ENCODE measurements around the gene TRIML2. TPM values are rescaled to one million over a fixed set of nuclear protein-coding genes. Genes with fewer than 3 reads are reported as not detected.

TRIML2 gene, protein sequence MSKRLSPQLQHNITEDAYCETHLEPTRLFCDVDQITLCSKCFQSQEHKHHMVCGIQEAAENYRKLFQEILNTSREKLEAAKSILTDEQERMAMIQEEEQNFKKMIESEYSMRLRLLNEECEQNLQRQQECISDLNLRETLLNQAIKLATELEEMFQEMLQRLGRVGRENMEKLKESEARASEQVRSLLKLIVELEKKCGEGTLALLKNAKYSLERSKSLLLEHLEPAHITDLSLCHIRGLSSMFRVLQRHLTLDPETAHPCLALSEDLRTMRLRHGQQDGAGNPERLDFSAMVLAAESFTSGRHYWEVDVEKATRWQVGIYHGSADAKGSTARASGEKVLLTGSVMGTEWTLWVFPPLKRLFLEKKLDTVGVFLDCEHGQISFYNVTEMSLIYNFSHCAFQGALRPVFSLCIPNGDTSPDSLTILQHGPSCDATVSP
- total RNA-seq, result not detected in 2 replicates

DNA sequence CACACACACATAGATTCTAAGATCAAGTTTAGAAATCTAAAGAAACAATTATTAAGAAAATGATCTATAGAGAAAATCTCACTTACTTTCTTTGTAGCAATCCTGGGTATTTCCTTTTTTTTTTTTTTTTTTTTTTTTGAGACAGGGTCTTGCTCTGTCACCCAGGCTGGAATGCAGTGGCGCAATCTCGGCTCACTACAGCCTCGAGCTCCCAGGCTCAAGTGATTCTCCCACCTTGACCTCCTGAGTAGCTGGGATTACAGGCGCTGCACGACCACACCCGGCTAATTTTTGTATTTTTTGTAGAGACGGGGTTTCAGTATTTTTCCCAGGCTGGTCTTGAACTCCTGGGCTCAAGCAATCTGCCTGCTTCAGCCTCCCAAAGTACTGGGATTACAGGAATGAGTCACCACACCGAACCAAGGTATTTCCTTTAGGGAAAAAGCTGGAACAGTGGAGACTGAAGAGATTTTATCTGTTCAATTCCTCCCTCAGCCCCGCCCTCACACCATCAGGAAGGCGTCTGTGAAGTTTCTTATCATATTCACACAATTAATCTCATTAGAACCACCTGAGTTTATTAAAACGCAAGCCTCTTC, at the start of gene TRIML2:
Gene TRIML2 (minus strand): TSS at position 447 of the 599 bp plus-strand sequence. CDS start 4,235 bp downstream, outside the sequence.
- TF ChIP-seq, protein P1, sequence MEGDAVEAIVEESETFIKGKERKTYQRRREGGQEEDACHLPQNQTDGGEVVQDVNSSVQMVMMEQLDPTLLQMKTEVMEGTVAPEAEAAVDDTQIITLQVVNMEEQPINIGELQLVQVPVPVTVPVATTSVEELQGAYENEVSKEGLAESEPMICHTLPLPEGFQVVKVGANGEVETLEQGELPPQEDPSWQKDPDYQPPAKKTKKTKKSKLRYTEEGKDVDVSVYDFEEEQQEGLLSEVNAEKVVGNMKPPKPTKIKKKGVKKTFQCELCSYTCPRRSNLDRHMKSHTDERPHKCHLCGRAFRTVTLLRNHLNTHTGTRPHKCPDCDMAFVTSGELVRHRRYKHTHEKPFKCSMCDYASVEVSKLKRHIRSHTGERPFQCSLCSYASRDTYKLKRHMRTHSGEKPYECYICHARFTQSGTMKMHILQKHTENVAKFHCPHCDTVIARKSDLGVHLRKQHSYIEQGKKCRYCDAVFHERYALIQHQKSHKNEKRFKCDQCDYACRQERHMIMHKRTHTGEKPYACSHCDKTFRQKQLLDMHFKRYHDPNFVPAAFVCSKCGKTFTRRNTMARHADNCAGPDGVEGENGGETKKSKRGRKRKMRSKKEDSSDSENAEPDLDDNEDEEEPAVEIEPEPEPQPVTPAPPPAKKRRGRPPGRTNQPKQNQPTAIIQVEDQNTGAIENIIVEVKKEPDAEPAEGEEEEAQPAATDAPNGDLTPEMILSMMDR (conservative IDR thresholded peaks at IDR 0.05; ENCODE audit: low read depth, low read length), result no peak
- DNase-seq (ENCODE audit: low read depth), result no peak
- H3K4me3 ChIP-seq (ENCODE audit: low read depth, low read length), result no peak within 1 kb of the TSS

GRCh38 chr4:188158336-188158735, 48.9 kb upstream of the TRIML2 start:
- no peak for DNase-seq (ENCODE audit: low read depth)
- TF ChIP-seq, protein P1 (conservative IDR thresholded peaks at IDR 0.05; ENCODE audit: low read depth, low read length), result no peak

DNA sequence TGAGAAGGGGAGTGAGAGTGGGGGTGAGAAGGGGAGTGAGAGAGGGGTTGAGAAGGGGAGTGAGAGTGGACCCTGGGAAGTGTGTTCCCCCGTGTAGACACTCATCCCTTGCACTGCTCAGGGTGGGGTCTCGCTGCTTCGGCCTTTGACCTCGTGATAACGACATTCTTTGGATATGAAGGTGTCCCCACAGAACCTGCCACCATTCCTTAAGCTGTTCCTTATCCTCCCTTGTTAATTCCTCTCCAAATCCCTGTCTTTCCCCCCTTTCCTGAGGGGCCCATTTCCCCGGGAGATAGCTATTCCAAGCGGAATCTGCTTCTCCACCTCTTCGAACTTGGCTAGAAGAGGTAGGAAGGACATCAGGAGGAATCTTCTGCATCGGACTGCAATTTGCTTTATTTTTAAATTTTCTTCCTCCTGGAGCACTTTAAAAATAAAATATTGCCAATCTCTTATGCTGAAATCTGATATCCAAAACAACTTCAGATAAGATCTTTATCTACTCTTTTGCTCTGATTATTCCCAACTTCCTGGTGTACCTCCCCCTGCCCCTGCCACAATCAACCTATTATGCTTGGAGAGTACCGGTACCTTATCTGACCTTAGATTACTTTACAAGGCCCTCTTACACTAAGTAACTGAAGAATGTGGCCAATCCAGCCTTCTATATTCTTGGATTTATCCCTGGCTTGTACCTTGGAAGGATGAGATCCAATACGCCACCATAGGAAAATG, 45.4 kb upstream of the TRIML2 start:
- DNase-seq (ENCODE audit: low read depth), result no peak
- H3K4me3 ChIP-seq (ENCODE audit: low read depth, low read length), result no peak overlapping the region
- TF ChIP-seq, protein P1 (conservative IDR thresholded peaks at IDR 0.05; ENCODE audit: low read depth, low read length), result no peak

More at GRCh38 chr4:188158336-188158735, 48.9 kb upstream of the TRIML2 start:
- H3K4me3 ChIP-seq (ENCODE audit: low read depth, low read length), result no peak overlapping the region

DNA sequence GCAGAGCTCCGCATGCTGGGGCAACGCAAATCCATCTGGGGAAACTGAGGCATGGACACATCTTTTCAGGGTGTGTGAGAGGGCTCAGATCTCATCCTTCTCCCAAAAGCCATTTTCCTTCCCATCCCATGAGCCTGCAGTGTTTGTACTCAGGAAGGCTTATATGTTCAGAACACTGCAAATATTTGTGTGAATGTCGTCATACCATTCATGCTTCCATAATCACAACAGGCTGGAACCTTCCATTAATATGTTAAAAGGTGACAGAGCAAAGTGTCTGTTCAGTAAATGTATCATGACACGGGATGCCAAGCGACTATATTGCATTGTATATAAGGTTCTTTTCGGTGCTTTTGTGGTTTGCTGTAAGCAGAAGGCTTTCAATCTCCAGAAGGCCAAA, 38.4 kb upstream of the TRIML2 start:
- H3K4me3 ChIP-seq (ENCODE audit: low read depth, low read length), result no peak overlapping the region
- DNase-seq (ENCODE audit: low read depth), result no peak
- TF ChIP-seq, protein P1 (conservative IDR thresholded peaks at IDR 0.05; ENCODE audit: low read depth, low read length), result no peak

DNA sequence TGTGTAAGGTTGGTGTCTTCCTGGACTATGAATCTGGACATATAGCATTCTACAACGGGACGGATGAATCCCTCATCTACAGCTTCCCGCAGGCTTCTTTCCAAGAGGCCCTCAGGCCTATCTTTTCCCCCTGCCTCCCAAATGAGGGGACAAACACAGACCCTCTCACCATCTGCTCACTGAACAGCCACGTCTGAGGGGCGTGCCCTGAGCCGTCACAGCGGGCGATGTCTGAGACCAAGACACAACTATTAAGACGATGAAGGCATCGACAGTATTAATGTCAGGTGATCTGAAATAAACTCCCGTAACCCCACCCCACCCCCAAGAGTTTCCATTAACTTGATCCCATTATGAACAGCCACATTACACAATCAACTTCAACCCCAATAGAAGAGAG, 37.8 kb upstream of the TRIML2 start:
- DNase-seq (ENCODE audit: low read depth), result no peak
- H3K4me3 ChIP-seq (ENCODE audit: low read depth, low read length), result no peak overlapping the region
- TF ChIP-seq, protein P1 (conservative IDR thresholded peaks at IDR 0.05; ENCODE audit: low read depth, low read length), result no peak

DNA sequence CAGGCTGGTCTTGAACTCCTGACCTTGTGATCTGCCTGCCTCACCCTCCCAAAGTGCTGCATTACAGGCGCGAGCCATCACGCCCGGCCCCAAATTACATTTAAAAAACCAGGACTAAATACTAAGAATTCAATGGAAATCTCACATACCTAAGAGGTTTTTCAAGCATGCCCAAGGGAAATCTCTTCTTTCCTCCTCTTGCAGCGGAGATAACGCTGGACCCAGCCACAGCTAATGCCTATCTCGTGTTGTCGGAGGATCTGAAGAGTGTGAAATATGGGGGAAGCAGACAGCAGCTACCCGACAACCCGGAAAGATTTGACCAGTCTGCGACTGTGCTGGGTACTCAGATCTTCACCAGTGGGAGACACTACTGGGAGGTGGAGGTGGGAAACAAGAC, 37.2 kb upstream of the TRIML2 start:
- TF ChIP-seq, protein P1 (conservative IDR thresholded peaks at IDR 0.05; ENCODE audit: low read depth, low read length), result no peak
- no peak overlapping the region for H3K4me3 ChIP-seq (ENCODE audit: low read depth, low read length)
- DNase-seq (ENCODE audit: low read depth), result no peak

Measured in epithelial cell of proximal tubule (primary cell).